Effector memory CD4-positive, alpha-beta T cell (primary cell): ENCODE results near the gene FGF1.
A peak's percentile ranks its signal among the peaks of the same experiment; 100 is the strongest.

Source experiments
- DNase-seq, 3 donors: peaks; one replicate each; pipeline ENCODE4 v3.0.0-alpha.2; 2020
- H3K27ac ChIP-seq: 2 replicates; pipeline ENCODE4 v1.7.0; 2013; ENCODE audit warnings: mild to moderate bottlenecking, low read length, moderate library complexity; ENCODE audit not compliant: insufficient read depth, poor library complexity, severe bottlenecking
- H3K27me3 ChIP-seq: replicated peaks from 2 replicates; pipeline ENCODE4 v1.7.0; 2013; ENCODE audit warnings: mild to moderate bottlenecking, low read length; ENCODE audit not compliant: insufficient read depth, control insufficient read depth, poor library complexity, severe bottlenecking
- H3K36me3 ChIP-seq: 2 replicates; pipeline ENCODE4 v1.7.0; 2013; ENCODE audit warnings: mild to moderate bottlenecking, low read length, moderate library complexity; ENCODE audit not compliant: control insufficient read depth, insufficient read depth
- H3K4me1 ChIP-seq: 2 replicates; pipeline ENCODE4 v1.7.0; 2013; ENCODE audit warnings: low read length, mild to moderate bottlenecking; ENCODE audit not compliant: control insufficient read depth, insufficient read depth, poor library complexity, severe bottlenecking
- H3K4me3 ChIP-seq: 2 replicates; pipeline ENCODE4 v1.7.0; 2013; ENCODE audit warnings: low read length, low read depth, mild to moderate bottlenecking; ENCODE audit not compliant: insufficient read depth, poor library complexity, severe bottlenecking
- H3K9me3 ChIP-seq: 2 replicates; pipeline ENCODE4 v1.7.0; 2013; ENCODE audit warnings: mild to moderate bottlenecking, low read length, moderate library complexity; ENCODE audit not compliant: control insufficient read depth

Gene FGF1

DNA sequence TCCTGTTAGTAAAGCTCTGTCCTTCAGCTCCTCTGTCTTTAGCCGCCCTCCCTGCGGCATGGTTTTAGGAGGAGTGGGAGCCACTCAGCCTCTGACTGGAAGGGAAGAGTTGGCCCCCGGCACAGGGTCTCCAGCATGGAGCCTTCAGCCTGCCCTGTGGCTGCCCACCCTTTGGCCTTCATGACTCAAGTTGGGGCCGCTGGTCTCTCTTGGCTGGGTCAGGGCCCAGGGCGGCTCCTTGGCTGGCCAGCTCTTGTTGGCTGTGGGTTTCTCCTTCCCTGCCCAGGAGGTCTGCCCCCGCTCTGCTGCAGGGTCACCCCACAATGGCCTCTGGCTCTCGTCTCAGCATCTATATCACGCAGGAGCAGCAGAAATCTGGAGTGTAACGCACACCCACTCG, 25.7 kb downstream of the FGF1 start:
- no peaks in the 10 kb centered on the region for H3K27me3 ChIP-seq
- peaks cover 5% of the 10 kb centered on the region for H3K4me1 ChIP-seq
- no peaks in the 10 kb centered on the region for H3K36me3 ChIP-seq
- no peak overlapping the region for H3K4me3 ChIP-seq
- no peak for DNase-seq
- H3K9me3 ChIP-seq: no peaks in the 10 kb centered on the region
- no peak overlapping the region for H3K27ac ChIP-seq

DNA sequence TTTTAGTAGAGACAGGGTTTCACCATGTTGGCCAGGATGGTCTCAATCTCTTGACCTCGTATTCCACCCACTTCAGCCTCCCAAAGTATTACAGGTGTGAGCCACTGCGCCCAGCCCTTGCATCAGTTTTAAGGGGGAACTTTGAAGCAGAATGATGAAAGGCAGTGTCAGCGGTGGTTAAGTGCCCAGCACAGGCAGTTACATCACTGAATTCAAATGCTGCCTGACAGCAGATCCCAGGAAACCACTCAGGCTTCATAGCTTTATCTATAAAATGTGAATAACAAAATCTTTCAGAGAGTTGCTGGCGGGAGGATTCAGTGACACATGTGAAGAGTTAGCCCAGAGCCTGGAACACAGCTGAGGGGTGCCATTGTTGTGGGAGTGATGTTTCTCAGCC, 26.5 kb downstream of the FGF1 start:
- no peak for DNase-seq
- Histone ChIP-seq H3K4me3 (no peak overlapping the region), H3K4me1 (peaks cover 5% of the 10 kb centered on the region), H3K27ac (no peak overlapping the region), H3K36me3 (no peaks in the 10 kb centered on the region), H3K27me3 (no peaks in the 10 kb centered on the region), H3K9me3 (no peaks in the 10 kb centered on the region)

DNA sequence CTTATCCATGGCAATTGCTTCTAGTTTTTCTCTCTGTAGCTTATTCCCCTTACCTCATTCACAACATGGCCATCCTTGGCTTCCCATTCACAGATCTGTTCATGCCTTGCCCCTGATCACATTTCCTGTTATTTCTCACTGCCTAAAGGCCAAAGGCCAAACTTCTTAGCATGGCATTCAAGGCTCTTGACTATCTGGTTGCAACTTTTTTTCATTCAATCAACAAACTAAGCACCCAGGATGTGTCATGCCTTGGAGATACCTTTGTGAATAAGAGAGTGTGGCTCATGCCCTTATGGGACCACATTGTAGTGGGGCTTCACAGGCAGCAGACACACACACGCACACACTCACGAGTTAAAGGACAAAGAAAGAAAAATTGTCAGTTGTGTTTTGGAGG, 27.6 kb downstream of the FGF1 start:
- Histone ChIP-seq H3K27ac (no peak overlapping the region), H3K36me3 (no peaks in the 10 kb centered on the region), H3K9me3 (no peaks in the 10 kb centered on the region), H3K4me3 (no peak overlapping the region), H3K27me3 (no peaks in the 10 kb centered on the region), H3K4me1 (peaks cover 5% of the 10 kb centered on the region)
- no peak for DNase-seq

GRCh38 chr5:142657446-142657845, 28.4 kb downstream of the FGF1 start:
- H3K36me3 ChIP-seq: no peaks in the 10 kb centered on the region
- no peak overlapping the region for H3K4me3 ChIP-seq
- peaks cover 5% of the 10 kb centered on the region for H3K4me1 ChIP-seq
- H3K27ac ChIP-seq: no peak overlapping the region
- no peak for DNase-seq
- H3K27me3 ChIP-seq: no peaks in the 10 kb centered on the region
- H3K9me3 ChIP-seq: no peaks in the 10 kb centered on the region

DNA sequence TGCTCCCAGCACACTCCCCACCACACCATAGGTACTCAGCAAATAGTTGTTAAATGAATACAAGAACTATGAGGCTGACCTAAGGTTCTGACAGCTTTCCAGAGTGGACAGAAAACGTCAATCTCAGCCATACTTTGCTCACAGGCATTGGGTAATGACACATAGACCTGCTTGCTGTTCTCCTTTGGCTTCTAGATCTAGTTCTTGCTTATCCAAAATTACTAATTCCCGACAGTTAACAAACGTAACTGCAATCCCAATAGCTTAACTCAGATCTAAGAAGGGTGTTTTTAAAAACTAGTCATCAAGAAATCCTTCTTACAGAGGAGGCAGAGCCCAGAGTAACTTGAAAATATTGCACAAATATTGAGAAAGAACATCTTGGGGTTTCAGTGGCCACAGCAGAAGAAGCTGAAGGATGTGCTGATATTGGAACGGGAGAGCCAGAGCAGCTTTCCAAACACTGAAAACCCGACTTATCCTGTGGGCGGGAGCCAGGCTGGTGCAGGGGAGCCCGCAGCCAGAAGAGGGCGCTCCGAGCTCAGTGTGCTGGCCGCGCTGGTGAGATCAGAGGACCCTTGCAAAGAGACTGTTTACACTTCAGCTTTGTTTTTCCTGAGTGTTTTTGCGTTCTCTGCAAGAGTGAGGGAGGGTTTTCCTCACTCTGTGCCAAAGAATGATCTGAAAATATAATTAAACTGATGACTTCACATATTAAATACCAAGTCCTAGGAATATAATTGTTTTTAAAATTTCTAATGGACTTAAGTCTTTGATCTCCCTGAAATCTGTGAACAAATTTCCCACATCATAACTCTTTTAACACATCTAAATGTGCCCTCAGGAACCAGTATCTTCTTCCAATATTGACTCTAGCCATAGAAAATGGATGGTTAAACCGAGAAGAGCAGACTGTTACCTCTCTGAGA, 30.3 kb downstream of the FGF1 start:
- H3K27me3 ChIP-seq: no peaks in the 10 kb centered on the region
- H3K9me3 ChIP-seq: no peaks in the 10 kb centered on the region
- H3K4me3 ChIP-seq: no peak overlapping the region
- no peak overlapping the region for H3K27ac ChIP-seq
- DNase-seq: peak; percentile 19 to 46 (median 36)
- H3K4me1 ChIP-seq: peaks cover 5% of the 10 kb centered on the region
- H3K36me3 ChIP-seq: no peaks in the 10 kb centered on the region

- no peak for DNase-seq
- Histone ChIP-seq H3K27ac (no peak overlapping the region), H3K4me1 (peaks cover 5% of the 10 kb centered on the region), H3K9me3 (no peaks in the 10 kb centered on the region), H3K4me3 (no peak overlapping the region), H3K36me3 (no peaks in the 10 kb centered on the region), H3K27me3 (no peaks in the 10 kb centered on the region)
Observed at GRCh38 chr5:142654578-142655058, 31.3 kb downstream of the FGF1 start.

DNA sequence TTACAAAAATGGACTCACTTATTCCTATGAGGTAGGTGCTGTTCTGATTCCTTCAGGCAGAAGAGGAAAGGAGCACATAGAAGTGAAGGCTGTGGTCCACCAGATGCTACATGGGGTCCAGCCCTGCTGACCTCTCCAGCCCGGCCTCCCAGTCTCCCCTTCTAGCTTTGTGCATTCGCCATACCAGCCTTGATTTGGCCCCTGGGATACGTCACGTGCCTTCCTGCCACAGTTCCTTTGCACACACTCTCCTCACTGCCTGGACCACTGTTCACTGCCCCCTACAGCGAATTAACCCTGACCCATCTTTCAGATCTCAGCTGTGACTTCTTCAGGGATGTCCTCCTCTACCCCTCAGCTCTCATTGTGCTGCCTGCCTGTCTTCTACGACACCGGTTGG, 32.6 kb downstream of the FGF1 start:
- no peaks in the 10 kb centered on the region for H3K36me3 ChIP-seq
- no peaks in the 10 kb centered on the region for H3K27me3 ChIP-seq
- no peak overlapping the region for H3K27ac ChIP-seq
- no peak overlapping the region for H3K4me3 ChIP-seq
- no peaks in the 10 kb centered on the region for H3K9me3 ChIP-seq
- H3K4me1 ChIP-seq: peaks cover 5% of the 10 kb centered on the region
- no peak for DNase-seq

DNA sequence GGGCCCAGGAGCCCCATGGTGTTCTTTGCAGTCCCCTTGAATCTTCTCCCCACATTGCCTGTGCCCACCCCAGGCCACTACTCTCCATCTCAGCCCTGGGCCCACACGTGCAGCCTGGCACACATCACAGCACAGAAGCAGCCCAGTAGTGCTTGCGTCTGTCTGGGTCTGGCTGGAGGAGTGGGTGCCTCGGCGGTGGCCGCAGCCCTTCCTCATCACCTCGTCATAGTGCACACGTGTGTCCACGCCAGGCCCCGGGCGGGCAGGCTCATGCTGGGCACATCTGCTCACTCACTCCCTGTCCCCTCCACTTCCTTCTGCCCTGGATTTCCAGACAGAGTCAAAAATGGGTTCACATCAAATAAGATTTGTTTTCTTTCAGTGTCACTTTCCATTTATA, 33.3 kb downstream of the FGF1 start:
- peaks cover 5% of the 10 kb centered on the region for H3K4me1 ChIP-seq
- no peak for DNase-seq
- no peaks in the 10 kb centered on the region for H3K36me3 ChIP-seq
- no peaks in the 10 kb centered on the region for H3K27me3 ChIP-seq
- H3K4me3 ChIP-seq: no peak overlapping the region
- no peak overlapping the region for H3K27ac ChIP-seq
- H3K9me3 ChIP-seq: no peaks in the 10 kb centered on the region

DNA sequence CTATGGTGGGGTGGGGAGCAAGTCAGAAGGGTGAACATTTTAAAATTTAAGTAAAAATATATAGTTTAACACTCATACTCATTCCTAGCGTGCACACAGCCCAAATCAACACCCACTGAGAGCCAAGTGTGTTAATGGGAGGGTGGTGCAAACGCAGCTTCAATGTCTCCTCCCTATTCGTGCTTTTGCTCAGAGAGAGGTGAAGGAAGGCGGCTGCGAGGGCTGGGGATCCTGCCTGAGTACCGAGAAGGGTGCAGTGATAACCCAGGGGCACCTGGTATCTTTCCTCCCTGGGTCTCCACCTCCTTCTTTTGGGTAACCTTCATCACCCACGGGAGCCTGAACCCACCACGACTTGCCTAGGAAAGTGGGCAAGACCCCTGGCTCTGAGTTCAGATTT, 35.0 kb downstream of the FGF1 start:
- Histone ChIP-seq H3K9me3 (no peaks in the 10 kb centered on the region), H3K4me1 (peaks cover 5% of the 10 kb centered on the region), H3K4me3 (no peak overlapping the region), H3K36me3 (no peaks in the 10 kb centered on the region), H3K27me3 (no peaks in the 10 kb centered on the region), H3K27ac (no peak overlapping the region)
- no peak for DNase-seq

- Histone ChIP-seq H3K4me3 (no peak overlapping the region), H3K9me3 (no peaks in the 10 kb centered on the region), H3K27me3 (no peaks in the 10 kb centered on the region), H3K4me1 (no peaks in the 10 kb centered on the region), H3K27ac (no peak overlapping the region), H3K36me3 (no peaks in the 10 kb centered on the region)
- no peak for DNase-seq
Observed at GRCh38 chr5:142650060-142650459, 35.8 kb downstream of the FGF1 start.
